Measurements from ENCODE around the gene TRIB2. TPM values are rescaled to one million over a fixed set of nuclear protein-coding genes. Genes with fewer than 3 reads are reported as not detected.

TRIB2 gene
- polyA plus RNA-seq, 1 experiment = 12.2 TPM

GRCh38 chr2:12710301-12710700 lies 6.4 kb upstream of the TRIB2 start:
- ChIA-PET CTCF (no interaction called here), POLR2A (no interaction called here)
- H3K9me3 ChIP-seq (ENCODE audit: control insufficient read depth, insufficient read depth, low read length) = no peaks in the 10 kb centered on the region
- no peak overlapping the region for H3K27ac ChIP-seq (ENCODE audit: low read depth, low read length)
- TF ChIP-seq, protein P1, sequence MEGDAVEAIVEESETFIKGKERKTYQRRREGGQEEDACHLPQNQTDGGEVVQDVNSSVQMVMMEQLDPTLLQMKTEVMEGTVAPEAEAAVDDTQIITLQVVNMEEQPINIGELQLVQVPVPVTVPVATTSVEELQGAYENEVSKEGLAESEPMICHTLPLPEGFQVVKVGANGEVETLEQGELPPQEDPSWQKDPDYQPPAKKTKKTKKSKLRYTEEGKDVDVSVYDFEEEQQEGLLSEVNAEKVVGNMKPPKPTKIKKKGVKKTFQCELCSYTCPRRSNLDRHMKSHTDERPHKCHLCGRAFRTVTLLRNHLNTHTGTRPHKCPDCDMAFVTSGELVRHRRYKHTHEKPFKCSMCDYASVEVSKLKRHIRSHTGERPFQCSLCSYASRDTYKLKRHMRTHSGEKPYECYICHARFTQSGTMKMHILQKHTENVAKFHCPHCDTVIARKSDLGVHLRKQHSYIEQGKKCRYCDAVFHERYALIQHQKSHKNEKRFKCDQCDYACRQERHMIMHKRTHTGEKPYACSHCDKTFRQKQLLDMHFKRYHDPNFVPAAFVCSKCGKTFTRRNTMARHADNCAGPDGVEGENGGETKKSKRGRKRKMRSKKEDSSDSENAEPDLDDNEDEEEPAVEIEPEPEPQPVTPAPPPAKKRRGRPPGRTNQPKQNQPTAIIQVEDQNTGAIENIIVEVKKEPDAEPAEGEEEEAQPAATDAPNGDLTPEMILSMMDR (IDR thresholded peaks at IDR 0.05; ENCODE audit: low read depth, low read length) = no peak
- no peak overlapping the region for H3K4me3 ChIP-seq (ENCODE audit: low read depth, low read length)
- no peaks in the 10 kb centered on the region for H3K27me3 ChIP-seq (ENCODE audit: control insufficient read depth, insufficient read depth, low read length)
- no peak for DNase-seq (ENCODE audit: low read depth, low spot score)

DNA sequence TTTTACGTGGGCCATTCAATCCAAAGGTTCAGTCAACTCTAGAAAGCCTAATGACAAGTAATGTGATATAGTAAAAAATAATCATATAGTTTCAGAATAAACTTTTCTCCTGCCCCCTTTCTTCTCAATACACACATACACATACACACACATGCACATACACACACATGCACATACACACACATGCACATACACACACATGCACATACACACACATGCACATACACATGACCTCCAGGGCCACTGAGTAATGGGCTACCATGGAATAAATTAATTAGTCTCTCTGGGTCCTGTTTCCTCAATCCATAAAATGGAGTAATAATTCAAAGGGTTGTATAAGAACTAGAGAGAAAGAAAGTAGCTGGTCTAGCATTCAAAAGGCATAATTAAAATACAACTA lies 5.4 kb upstream of the TRIB2 start:
- H3K4me3 ChIP-seq (ENCODE audit: low read depth, low read length) = no peak overlapping the region
- TF ChIP-seq, protein P1 (IDR thresholded peaks at IDR 0.05; ENCODE audit: low read depth, low read length) = no peak
- H3K27me3 ChIP-seq (ENCODE audit: control insufficient read depth, insufficient read depth, low read length) = no peaks in the 10 kb centered on the region
- CTCF ChIA-PET = interaction anchor here (1.4 kb wide), 1 partner anchor 296 kb away, joined by 3 read pairs; no protein-coding TSS in a partner anchor
- POLR2A ChIA-PET = no interaction called here
- H3K9me3 ChIP-seq (ENCODE audit: control insufficient read depth, insufficient read depth, low read length) = no peaks in the 10 kb centered on the region
- no peak for DNase-seq (ENCODE audit: low read depth, low spot score)
- no peak overlapping the region for H3K27ac ChIP-seq (ENCODE audit: low read depth, low read length)

DNA sequence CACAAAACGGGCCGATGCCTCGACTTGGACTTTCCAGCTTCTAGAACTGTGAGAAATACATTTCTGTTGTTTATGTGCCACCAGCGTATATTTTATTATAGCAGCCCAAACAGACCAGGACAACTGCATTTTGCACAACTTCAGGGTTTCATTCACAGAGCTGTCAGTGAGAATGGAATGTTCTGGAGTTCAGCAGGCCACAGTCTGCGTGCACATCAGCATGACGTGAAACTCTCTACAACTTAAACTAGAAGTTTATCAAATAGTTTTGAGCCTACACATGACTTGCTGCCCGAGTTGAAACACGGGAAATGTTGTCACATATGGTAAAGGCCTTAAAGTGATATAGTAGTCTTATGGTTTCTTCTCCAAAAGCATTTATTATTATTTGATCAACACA lies 3.9 kb upstream of the TRIB2 start:
- ChIA-PET POLR2A (no interaction called here), CTCF (no interaction called here)
- Histone ChIP-seq H3K9me3 (ENCODE audit: control insufficient read depth, insufficient read depth, low read length) (peaks cover 5% of the 10 kb centered on the region; the same call in 1 of the 2 replicates), H3K27me3 (ENCODE audit: control insufficient read depth, insufficient read depth, low read length) (no peaks in the 10 kb centered on the region), H3K27ac (ENCODE audit: low read depth, low read length) (no peak overlapping the region), H3K4me3 (ENCODE audit: low read depth, low read length) (no peak overlapping the region)
- peak; percentile 38 for DNase-seq (ENCODE audit: low read depth, low spot score)
- TF ChIP-seq, protein P1 (IDR thresholded peaks at IDR 0.05; ENCODE audit: low read depth, low read length) = no peak

GRCh38 chr2:12714391-12715221 lies 2.1 kb upstream of the TRIB2 start:
- CTCF ChIA-PET = interaction anchor here (0.6 to 4.2 kb wide), 12 partner anchors 11 to 885 kb away, joined by 3 to 30 read pairs (median 4); no protein-coding TSS in a partner anchor
- Histone ChIP-seq H3K9me3 (ENCODE audit: control insufficient read depth, insufficient read depth, low read length) (peaks cover 8% of the 10 kb centered on the region; the same call in 1 of the 2 replicates), H3K27me3 (ENCODE audit: control insufficient read depth, insufficient read depth, low read length) (no peaks in the 10 kb centered on the region), H3K4me3 (ENCODE audit: low read depth, low read length) (no peak overlapping the region), H3K27ac (ENCODE audit: low read depth, low read length) (no peak overlapping the region)
- DNase-seq (ENCODE audit: low read depth, low spot score) = no peak
- TF ChIP-seq, protein P1 (IDR thresholded peaks at IDR 0.05; ENCODE audit: low read depth, low read length) = no peak
- POLR2A ChIA-PET = no interaction called here

All from AG04450 (cell line).